Choroid plexus epithelial cell (primary cell): ENCODE results near the gene RECK.

ENCODE experiments used
- DNase-seq: peaks from one replicate; pipeline ENCODE4 v3.0.0-alpha.2; 2010; ENCODE audit warnings: low read depth
- H3K4me3 ChIP-seq: 2 replicates; pipeline ENCODE4 v1.5.1; 2011; ENCODE audit warnings: low read depth, mild to moderate bottlenecking, control low read depth, low read length, moderate library complexity
- TF ChIP-seq, protein P1 (sequence below): conservative IDR thresholded peaks from 2 replicates; pipeline ENCODE4 v1.5.1; 2011; ENCODE audit warnings: low read depth, mild to moderate bottlenecking, control low read depth, inconsistent platforms, low read length, moderate library complexity

The RECK gene

DNA sequence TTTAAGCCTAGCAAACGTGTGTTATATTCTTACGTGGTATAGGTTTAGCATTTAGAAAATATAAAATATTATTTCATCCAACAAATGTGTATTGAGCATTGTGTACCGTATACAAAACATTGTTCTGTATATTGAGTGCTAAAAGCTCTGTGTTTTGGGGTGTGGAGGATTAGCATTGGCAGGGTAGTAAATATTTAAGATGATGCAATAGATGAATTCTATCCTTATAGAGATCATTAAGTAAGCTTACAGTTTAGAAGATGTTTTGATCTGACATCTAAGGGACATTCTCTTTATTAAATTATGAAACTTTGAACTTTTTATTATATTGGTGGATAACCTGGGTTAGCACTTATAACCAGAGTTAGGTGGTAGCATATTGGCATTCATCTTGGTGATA is 51.3 kb downstream of the RECK start:
- DNase-seq: no peak
- TF ChIP-seq, protein P1, sequence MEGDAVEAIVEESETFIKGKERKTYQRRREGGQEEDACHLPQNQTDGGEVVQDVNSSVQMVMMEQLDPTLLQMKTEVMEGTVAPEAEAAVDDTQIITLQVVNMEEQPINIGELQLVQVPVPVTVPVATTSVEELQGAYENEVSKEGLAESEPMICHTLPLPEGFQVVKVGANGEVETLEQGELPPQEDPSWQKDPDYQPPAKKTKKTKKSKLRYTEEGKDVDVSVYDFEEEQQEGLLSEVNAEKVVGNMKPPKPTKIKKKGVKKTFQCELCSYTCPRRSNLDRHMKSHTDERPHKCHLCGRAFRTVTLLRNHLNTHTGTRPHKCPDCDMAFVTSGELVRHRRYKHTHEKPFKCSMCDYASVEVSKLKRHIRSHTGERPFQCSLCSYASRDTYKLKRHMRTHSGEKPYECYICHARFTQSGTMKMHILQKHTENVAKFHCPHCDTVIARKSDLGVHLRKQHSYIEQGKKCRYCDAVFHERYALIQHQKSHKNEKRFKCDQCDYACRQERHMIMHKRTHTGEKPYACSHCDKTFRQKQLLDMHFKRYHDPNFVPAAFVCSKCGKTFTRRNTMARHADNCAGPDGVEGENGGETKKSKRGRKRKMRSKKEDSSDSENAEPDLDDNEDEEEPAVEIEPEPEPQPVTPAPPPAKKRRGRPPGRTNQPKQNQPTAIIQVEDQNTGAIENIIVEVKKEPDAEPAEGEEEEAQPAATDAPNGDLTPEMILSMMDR: no peak
- no peak overlapping the region for H3K4me3 ChIP-seq

- TF ChIP-seq, protein P1: no peak
- peak; percentile 82 for DNase-seq
Observed at GRCh38 chr9:36091026-36091953, 54.6 kb downstream of the RECK start.

GRCh38 chr9:36092014-36092413 is 55.3 kb downstream of the RECK start:
- TF ChIP-seq, protein P1: no peak
- no peak for DNase-seq
- no peak overlapping the region for H3K4me3 ChIP-seq

More at GRCh38 chr9:36091026-36091953, 54.6 kb downstream of the RECK start:
- H3K4me3 ChIP-seq: no peak overlapping the region

DNA sequence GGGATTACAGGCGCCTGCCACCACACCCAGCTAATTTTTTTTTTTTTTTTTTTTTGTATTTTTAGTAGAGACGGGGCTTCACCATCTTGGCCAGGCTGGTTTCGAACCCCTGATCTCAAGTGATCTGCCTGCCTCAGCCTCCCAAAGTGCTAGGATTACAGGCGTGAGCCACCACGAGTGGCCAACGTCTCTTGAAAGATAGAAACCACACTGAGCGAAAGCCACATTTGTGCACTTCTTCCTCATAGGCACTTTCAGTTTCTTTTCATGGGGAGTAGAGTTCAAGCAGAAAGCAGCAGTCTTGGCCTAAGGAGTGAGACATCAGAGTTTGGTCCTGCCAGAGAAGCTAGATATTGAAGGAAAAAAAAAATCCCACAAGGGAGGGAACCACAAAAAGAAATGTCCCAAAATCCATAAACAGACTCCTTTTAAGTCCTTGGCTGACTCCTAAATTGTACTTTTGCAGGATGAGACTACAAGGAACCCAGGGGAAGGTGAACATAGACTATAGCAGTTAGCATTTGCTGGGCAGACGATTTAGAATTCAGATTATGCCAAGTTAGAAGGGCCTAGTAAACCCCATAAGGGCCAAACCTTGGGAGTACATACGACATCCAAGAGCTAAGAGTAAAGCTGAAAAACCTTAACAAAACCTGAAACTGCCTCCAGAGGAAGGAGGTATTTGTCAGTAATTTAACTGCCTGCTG is 55.9 kb downstream of the RECK start:
- H3K4me3 ChIP-seq: no peak overlapping the region
- TF ChIP-seq, protein P1: no peak
- peak; percentile 60 for DNase-seq

- DNase-seq: peak; percentile 65
- H3K4me3 ChIP-seq: no peak overlapping the region
- TF ChIP-seq, protein P1: no peak
Observed at GRCh38 chr9:36093384-36093783, 56.7 kb downstream of the RECK start.

DNA sequence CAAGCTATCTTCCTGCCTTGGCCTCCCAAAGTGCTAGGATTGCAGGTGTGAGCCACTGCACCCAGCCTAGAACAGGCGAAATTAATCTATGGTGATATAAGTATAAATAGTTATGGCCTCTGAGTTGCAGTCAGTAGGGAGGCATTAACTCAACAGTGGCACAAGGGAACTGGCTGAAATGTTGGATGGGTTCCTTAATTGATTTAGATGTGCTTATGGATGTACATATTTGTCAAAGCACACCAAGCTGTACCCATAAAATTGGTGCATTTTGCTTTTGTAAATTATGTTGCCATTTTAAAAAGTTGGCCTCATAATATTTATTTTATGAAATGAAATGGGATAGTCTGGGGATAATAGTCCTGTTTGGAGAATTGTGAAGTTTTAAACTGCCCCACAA is 63.0 kb downstream of the RECK start:
- no peak overlapping the region for H3K4me3 ChIP-seq
- TF ChIP-seq, protein P1: no peak
- no peak for DNase-seq
